ENCODE measurements around the gene MYO5C.

GRCh38 chr15:52144656-52145178 is 150.9 kb downstream of the MYO5C start:
- TF ChIP-seq POLR2A (IDR thresholded peaks at IDR 0.05): no peak
- TF ChIP-seq, protein P1, sequence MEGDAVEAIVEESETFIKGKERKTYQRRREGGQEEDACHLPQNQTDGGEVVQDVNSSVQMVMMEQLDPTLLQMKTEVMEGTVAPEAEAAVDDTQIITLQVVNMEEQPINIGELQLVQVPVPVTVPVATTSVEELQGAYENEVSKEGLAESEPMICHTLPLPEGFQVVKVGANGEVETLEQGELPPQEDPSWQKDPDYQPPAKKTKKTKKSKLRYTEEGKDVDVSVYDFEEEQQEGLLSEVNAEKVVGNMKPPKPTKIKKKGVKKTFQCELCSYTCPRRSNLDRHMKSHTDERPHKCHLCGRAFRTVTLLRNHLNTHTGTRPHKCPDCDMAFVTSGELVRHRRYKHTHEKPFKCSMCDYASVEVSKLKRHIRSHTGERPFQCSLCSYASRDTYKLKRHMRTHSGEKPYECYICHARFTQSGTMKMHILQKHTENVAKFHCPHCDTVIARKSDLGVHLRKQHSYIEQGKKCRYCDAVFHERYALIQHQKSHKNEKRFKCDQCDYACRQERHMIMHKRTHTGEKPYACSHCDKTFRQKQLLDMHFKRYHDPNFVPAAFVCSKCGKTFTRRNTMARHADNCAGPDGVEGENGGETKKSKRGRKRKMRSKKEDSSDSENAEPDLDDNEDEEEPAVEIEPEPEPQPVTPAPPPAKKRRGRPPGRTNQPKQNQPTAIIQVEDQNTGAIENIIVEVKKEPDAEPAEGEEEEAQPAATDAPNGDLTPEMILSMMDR (IDR thresholded peaks at IDR 0.05): no peak

All from upper lobe of left lung (tissue), 4 donors.